GM12892 (cell line): ENCODE results near the gene BBLN.

Experiments
- POLR2A ChIP-seq: IDR thresholded peaks from 2 replicates; pipeline ENCODE4 v1.6.1; 2011; ENCODE audit warnings: low read depth, low read length, control low read depth
- POLR2AphosphoS5 ChIP-seq: IDR thresholded peaks from 2 replicates; pipeline ENCODE4 v1.6.1; 2011; ENCODE audit warnings: low read depth, low read length, control low read depth
- TAF1 ChIP-seq: IDR thresholded peaks from 2 replicates; pipeline ENCODE4 v1.6.1; 2011; ENCODE audit warnings: low read depth, mild to moderate bottlenecking, control low read depth, low read length, borderline replicate concordance

GRCh38 chr9:128159522-128159783 is 612 bp upstream of the BBLN start:
- no peak; the same call in 1 of the 2 replicates for TF ChIP-seq POLR2A
- no peak for TF ChIP-seq POLR2AphosphoS5
- no peak for TF ChIP-seq TAF1
